Endothelial cell of umbilical vein (primary cell): Measurements from ENCODE around the gene PHF12.

ENCODE experiments used
- EZH2 ChIP-seq: IDR thresholded peaks from 2 replicates; pipeline ENCODE4 v1.6.1; 2012; ENCODE audit warnings: borderline replicate concordance, low read depth, mild to moderate bottlenecking, moderate library complexity, low read length, inconsistent platforms; ENCODE audit not compliant: severe bottlenecking
- POLR2AphosphoS5 ChIP-seq: IDR thresholded peaks from 2 replicates; pipeline ENCODE4 v1.6.1; 2012; ENCODE audit warnings: low read depth, mild to moderate bottlenecking, control low read depth, low read length, moderate library complexity; ENCODE audit not compliant: insufficient read depth
- TF ChIP-seq, protein P1 (sequence below), 2 donors: IDR thresholded peaks; 1 replicate in 1 of 2; 2 replicates in 1 of 2; pipeline ENCODE4 v1.5.1; 2011; ENCODE audit warnings: low read length in 2 of 2, mild to moderate bottlenecking in 2 of 2, moderate library complexity in 2 of 2, control low read depth in 1 of 2, inconsistent platforms in 1 of 2, low read depth in 1 of 2; ENCODE audit not compliant: insufficient read depth in 1 of 2; ENCODE audit errors: extremely low read depth in 1 of 2

DNA sequence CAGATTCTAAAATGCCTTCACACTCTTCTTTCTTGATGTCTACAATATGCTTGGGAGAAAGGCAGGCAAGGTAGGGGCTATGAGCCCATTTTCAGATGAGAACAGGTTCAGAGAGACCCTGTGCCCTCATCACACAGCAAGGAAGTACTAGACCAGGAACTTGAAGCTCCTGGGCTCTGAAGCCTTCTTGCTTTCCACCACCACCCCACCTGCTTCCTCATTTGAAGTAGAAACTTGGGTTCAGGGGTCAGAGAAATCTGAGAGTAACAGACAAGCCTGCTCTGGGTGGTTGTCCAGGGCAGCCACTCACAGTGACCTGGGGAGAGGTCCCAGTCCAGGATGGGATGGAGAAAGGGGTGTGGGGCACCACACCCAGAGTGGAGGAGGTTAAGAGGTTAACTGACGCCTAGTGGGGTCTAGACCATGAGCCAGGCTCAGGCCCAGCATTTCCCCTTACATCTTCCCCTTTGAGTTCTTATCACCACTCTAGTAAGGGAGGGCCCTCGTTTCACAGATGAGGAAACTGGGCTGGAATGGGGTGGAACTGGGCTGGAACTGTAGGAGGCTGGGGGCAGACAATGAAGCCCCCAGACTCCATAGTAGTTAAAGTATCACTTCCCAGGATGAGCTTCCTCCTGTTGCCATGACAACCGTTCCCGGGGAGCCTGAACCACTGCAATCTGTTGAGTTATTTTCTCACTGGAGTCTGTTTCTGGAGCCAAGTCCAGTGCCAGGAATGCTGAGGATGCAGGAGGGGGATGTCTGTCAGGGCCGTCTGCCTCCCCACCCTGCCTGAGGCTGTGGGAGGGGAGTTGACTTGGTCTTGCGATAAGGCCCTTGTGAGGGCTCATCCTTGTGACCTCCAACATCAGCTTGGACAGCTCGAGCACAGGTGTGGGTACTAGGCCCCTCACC is 16.2 kb upstream of the PHF12 start:
- TF ChIP-seq, protein P1, sequence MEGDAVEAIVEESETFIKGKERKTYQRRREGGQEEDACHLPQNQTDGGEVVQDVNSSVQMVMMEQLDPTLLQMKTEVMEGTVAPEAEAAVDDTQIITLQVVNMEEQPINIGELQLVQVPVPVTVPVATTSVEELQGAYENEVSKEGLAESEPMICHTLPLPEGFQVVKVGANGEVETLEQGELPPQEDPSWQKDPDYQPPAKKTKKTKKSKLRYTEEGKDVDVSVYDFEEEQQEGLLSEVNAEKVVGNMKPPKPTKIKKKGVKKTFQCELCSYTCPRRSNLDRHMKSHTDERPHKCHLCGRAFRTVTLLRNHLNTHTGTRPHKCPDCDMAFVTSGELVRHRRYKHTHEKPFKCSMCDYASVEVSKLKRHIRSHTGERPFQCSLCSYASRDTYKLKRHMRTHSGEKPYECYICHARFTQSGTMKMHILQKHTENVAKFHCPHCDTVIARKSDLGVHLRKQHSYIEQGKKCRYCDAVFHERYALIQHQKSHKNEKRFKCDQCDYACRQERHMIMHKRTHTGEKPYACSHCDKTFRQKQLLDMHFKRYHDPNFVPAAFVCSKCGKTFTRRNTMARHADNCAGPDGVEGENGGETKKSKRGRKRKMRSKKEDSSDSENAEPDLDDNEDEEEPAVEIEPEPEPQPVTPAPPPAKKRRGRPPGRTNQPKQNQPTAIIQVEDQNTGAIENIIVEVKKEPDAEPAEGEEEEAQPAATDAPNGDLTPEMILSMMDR (IDR thresholded peaks at IDR 0.05; ENCODE audit: extremely low read depth in 1 of 2, insufficient read depth in 1 of 2, low read depth in 1 of 2, low read length in 2 of 2) = no peak
- no peak for TF ChIP-seq EZH2
- TF ChIP-seq POLR2AphosphoS5 = no peak
